NCI-H187 treated with DMSO at 0.1 percent for 48 hours (cell line): ENCODE data around the gene BIN1.
A peak's percentile ranks its signal among the peaks of the same experiment; 100 is the strongest.

Experiments
- DNase-seq: peaks from one replicate; lab custom pipeline; 2025; lab: John Stamatoyannopoulos, UW

The BIN1 gene

GRCh38 chr2:127057371-127058245 is 49.3 kb downstream of the BIN1 start:
- DNase-seq: no peak

- DNase-seq: no peak
These were observed 50.2 kb downstream of the BIN1 start for GRCh38 chr2:127056631-127057370.

GRCh38 chr2:127056086-127056485 is 50.9 kb downstream of the BIN1 start:
- DNase-seq: no peak

- no peak for DNase-seq
These were observed 51.2 kb downstream of the BIN1 start for GRCh38 chr2:127055786-127056076.

- DNase-seq: no peak
These were observed 51.8 kb downstream of the BIN1 start for GRCh38 chr2:127054996-127055785.

- no peak for DNase-seq
These were observed 52.4 kb downstream of the BIN1 start for GRCh38 chr2:127054604-127054930.

- no peak for DNase-seq
These were observed 53.0 kb downstream of the BIN1 start for GRCh38 chr2:127053731-127054603.

- peak; percentile 0 for DNase-seq
These were observed 53.9 kb downstream of the BIN1 start for GRCh38 chr2:127052771-127053691.

GRCh38 chr2:127052057-127052770 is 54.7 kb downstream of the BIN1 start:
- no peak for DNase-seq

- no peak for DNase-seq
These were observed 55.6 kb downstream of the BIN1 start for GRCh38 chr2:127051116-127052056.

- DNase-seq: no peak
These were observed 56.2 kb downstream of the BIN1 start for GRCh38 chr2:127050803-127051115.

GRCh38 chr2:127049927-127050802 is 56.8 kb downstream of the BIN1 start:
- DNase-seq: no peak

GRCh38 chr2:127048969-127049897 is 57.7 kb downstream of the BIN1 start:
- no peak for DNase-seq

GRCh38 chr2:127048618-127048935 is 58.4 kb downstream of the BIN1 start:
- DNase-seq: no peak

GRCh38 chr2:127047716-127048617 is 59.0 kb downstream of the BIN1 start:
- DNase-seq: no peak

GRCh38 chr2:127047054-127047453 is 59.9 kb downstream of the BIN1 start:
- DNase-seq: no peak
